ENCODE data around the gene LAMB3.

LAMB3 gene

DNA sequence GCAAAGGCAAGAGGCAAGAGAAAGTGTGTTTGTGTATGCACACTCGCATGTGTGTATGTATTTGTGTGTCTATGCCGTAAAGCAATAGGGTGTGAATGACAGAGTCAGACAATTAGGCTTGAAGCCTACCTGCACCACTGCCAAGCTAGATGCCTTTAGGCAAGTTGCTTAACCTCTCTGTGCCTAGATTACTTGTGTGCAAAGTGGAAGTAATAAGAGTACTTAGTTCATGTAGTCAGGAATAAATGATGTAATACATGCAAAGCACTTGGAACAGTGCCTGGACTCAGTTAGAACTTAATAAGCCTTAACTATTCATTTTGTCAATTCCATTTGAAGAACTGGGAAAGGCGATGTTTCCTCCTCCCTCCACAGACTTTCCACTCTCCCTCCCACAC, 31.7 kb downstream of the LAMB3 start:
- no peak overlapping the region for H3K4me3 ChIP-seq (ENCODE audit: low read depth, low read length)
- DNase-seq (ENCODE audit: low read depth): peak; percentile 28

DNA sequence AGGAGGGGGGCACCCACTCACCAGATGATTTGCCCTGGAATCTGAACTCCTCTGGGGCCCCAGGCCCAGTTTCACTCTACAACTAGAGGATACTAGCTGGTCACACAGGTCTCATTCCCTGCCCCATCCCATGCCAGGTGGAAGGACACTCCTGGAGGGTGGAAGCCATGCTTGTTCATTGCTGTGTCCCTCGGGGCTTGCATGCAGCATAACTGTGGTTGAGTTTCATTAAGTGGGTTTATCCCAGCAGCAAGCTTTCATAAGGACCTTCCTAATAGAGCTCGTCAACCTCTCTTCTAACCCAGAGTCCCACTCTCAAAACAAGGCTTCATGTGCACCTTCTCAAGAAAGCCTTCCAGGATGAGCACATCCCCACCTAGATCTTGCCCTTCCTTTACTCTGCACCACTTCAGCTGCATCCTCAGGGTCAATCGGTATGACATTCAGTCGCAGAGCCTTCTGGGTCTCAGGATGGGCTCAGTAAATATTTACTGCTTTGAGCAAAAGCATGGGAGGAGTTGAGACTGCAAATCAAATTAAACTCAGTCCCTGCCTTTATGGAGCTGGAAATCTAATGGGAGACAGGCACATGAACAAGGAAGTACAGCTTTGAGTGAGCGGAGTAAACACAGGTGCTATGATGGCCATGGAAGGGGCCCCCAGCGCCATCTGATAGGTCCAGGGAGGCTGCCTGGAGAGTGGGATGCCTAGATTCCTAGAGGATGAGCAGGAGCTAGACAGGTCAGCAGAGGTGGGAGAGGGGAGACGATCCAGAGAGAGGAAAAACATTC, 32.3 kb downstream of the LAMB3 start:
- DNase-seq (ENCODE audit: low read depth): no peak

DNA sequence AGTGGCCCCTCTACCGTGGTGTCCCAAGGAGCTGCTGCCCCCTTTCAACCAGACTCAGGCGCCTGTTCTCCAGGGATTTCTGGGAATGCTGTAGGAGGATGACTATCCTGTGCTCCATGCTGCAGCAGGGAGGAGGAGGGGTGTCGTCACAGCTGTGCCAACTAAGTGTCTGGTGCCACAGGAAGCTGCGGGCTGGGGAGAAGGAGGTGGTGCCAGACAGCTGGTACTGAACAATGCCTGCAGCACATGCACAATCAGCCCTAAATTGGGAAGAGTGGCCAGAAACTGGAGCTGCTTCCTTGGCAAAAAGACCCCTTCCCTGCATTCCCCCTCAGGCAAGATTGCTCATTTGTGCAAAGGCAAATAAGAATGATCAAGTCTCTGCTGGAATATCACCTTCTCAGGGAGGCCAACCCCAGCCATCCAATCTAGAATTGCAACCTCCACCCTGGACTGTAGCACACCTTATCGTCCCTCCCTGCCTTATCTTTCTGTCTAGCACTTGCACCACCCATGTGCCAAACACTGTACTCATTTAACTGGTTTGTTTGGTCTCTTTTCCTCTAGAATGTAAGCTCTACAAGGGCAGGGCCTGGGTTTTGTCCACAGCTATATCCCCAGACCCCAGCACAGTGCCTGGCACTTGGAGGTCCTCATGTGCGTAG, 33.3 kb downstream of the LAMB3 start:
- peak; percentile 19 for DNase-seq (ENCODE audit: low read depth)
- H3K4me3 ChIP-seq (ENCODE audit: low read depth, low read length): no peak overlapping the region

More for the DNA sequence above, 32.3 kb downstream of the LAMB3 start:
- H3K4me3 ChIP-seq (ENCODE audit: low read depth, low read length): no peak overlapping the region

DNA sequence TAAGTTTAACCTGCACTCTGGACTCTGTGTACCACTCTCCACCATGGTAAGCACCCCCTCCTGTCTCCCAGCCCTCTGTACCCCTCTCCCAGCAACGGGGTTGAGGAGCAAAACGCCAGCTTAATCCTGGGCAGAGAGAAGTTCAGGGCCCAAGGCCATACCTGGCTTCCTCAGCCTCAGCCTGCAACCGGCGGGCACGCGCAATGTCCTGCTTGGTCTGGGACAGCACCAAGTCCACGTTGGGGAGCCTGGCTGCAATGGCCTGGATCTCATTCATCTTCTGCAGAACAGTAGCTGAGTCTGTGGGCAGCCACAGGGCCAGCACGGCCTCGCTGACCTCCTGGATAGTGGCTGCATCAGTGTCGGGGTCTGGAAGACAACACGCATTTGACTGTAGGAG, 33.9 kb downstream of the LAMB3 start:
- no peak overlapping the region for H3K4me3 ChIP-seq (ENCODE audit: low read depth, low read length)
- no peak for DNase-seq (ENCODE audit: low read depth)

DNA sequence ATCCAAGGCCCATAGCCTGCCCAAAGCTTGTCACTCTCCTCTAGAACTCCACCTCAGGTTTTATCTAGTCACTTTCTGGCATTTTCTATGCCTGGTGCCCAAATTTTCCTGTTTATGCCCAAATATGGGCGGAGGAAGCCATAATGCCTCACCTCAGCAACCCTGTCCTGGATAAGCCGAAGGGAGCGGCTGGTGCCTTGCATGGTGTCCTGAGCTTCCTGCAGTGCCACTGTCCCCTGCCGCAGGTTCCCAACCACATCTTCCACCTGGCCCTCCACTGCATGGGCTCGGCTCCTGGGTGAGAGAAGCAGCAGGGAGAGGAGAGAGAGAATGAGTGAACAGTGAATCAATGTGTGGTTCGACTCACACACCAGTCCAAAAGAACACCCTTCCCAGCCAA, 34.5 kb downstream of the LAMB3 start:
- no peak overlapping the region for H3K4me3 ChIP-seq (ENCODE audit: low read depth, low read length)
- no peak for DNase-seq (ENCODE audit: low read depth)

DNA sequence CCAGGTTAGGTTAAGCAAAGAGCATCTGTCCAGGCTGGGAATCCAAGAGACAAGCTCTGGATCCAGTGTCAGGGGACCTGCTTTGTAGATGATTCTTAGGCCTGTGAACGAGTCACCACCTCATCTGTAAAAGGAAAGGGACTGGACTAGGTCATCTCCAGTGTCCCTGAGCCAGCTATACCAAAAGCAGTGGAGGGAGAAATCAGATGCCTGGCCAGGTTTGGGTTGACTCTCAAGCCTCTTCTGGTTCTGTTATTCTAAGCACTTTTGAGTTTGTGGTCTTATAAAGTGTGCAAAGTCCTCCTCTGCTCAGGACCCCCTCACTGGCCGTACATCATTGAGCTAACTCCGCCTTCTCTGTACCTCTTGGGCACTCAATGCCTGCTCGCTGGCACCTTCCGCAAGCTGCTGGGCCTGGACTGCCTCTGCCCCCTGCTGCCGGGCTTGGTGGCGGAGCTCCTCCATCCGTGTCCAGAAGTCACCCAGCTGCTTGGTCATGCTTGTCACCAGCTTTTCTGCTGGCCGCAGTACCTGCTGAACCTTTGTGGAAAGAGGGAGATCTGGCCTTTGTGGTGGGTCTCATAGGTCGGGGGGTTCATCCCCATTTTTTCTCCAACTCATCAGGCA, 35.1 kb downstream of the LAMB3 start:
- H3K4me3 ChIP-seq (ENCODE audit: low read depth, low read length): no peak overlapping the region
- DNase-seq (ENCODE audit: low read depth): no peak

DNA sequence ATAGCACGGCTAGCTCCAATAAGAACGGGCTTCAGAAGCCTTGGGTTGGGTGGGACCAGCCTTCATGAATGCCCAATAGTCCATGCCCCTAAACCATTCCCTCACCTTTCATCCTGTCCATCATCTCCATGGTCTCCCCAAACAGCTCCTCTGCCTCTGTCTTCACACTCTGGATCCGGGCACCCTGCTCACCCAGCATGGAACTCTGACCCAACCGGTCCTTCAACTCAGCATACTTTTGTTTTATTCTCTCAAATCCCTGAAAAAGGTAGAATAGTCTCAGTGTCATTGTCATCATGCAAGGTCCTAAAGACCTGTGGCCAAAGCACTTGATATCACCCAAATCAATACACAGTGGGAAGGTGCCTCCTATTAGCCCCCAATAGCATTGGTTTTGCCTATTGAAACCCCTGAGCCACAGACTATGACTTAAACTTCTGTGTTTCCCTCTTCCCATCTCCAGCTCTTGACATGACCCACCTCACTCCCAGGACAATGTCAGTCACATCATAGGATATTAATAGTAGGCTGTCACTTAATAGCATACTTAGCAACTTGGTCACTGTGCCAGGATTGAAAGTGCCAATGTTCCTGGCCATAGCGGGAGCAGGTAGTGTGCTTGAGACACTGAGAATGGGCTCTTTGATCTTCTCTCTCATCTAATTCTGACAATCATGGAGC, 35.7 kb downstream of the LAMB3 start:
- no peak for DNase-seq (ENCODE audit: low read depth)
- no peak overlapping the region for H3K4me3 ChIP-seq (ENCODE audit: low read depth, low read length)

DNA sequence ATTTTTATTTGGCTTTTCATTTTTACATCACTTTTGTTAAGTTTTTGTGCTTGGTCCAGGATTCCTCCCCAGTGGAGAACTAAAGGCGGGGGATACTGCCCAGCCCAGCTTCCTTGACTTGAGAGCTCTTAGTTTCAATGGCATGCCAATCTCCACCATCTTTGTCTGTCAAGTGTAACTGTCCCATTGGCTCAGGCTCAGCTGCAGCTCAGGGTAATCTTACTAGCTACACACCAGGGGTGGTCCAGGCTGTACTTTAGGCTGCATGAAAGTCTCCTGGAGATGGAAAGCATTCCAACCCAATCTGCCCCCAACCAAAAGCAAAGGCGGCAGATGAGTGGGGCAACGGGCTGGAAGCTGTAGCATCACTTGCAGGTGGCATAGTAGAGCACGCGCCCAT, 37.3 kb downstream of the LAMB3 start:
- DNase-seq (ENCODE audit: low read depth): no peak
- H3K4me3 ChIP-seq (ENCODE audit: low read depth, low read length): no peak overlapping the region

DNA sequence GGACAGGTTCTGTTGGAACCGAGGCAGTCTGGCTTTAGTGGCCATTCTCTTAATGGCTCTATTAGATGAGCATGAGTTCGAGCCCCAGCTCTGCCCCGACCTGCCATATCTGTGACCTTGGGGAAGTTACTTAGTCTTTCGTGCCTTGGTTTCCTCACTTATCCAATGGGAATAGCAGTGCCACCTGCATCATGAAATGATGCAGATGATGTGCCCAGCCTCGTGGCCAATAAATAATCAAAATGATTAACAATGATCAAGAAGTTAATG, 38.1 kb downstream of the LAMB3 start:
- no peak for DNase-seq (ENCODE audit: low read depth)
- no peak overlapping the region for H3K4me3 ChIP-seq (ENCODE audit: low read depth, low read length)

DNA sequence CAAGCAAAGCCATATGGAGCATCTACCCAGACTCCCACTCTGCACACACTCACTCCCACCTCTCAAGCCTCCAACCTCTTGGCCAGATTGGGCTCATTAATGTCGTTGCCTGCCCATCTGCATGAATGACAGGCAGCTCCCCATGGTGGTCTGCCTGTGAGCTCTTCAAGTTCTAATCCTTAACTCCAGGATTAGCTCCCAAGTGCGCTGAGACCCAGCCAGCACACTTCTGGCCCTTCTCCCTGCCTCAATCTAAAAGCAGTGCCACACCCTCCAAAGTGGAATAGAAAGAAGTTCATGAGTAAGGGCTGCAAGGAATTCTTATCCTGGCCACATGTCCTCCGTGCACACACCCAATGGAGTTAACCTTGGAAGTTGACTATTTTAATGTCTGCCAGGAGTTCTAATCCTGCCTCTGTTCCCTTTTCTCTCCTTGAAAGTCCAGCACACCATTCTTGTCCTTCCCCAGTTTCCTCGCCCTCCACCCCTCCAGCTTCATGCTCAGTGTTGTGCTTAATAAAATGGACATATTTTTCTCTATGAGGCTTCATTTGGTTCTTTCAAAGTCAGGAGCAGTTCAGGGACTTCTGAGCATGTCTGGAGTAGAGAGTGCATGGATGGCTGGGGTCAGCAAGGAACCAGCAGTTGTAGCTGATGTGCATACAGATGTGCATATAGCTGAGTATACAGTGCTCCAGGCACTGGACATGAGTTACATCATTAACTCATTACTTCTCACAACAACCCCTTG, 38.6 kb downstream of the LAMB3 start:
- no peak for DNase-seq (ENCODE audit: low read depth)
- H3K4me3 ChIP-seq (ENCODE audit: low read depth, low read length): no peak overlapping the region

DNA sequence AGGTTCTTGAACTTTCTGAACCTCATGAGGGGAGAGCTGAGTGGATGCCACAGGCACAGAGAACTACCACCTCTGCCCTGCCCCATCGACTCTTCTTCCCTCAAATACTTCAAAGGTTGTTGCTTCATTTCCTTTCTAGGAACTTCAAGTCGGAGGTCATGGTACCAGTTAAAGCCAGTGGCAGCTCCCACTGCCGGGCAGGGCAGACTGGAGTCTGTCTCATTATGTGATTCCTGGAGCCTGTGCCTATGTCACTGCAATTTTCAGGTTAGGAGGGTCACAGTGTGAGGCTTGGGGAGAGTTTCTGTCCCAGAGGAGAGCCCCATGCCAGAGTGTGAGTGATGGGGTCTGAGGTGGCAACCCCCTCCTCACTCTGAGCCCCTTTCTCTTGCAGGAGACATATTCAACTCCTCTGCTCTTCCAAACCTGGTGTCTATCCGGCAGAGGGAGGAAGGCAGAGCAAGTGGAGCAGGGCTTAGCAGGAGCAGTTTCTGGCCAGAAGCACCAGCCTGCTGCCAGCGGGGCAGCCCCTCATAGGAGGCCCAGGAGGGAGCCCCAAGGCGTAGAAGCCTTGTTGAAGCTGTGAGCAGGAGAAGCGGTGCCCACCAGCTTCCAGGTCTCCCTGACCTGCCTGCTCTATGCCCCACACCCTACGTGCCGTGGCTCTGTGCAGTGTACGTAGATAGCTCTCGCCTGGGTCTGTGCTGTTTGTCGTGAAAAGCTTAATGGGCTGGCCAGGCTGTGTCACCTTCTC, 39.4 kb downstream of the LAMB3 start:
- no peak for DNase-seq (ENCODE audit: low read depth)
- H3K4me3 ChIP-seq (ENCODE audit: low read depth, low read length): no peak overlapping the region

DNA sequence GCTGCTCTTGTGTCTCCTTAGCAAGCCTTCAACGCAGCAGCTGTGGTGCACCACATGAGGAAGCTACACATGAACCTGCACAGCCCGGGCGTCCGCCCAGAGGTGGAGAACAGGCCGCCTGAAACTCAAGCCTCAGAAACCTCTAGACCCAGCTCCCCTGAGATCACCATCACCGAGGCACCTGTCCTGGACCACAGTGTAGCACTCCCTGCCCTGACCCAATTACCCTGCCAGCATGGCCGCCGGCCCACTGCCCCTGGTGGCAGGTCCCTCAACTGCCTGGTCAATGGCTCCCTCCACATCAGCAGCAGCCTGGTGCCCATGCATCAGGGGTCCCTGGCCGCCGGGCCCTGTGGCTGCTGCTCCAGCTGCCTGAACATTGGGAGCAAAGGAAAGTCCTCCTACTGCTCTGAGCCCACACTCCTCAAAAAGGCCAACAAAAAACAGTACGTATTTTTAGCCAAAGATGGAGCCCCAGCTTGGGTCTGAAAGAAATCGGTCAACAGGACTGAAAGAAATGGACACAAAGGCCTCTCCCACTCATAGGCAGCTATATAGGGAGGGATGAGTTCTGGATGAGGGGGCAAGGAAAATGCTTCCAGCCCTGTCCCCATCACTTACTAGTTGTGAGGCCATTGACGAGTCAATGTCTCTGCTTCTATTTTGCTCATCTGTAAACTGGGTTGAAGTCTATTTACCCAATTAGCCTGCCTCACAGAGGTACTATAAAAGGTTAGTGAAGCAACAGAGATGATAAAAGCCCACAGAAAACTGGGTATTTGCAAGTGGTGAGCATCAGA, 40.3 kb downstream of the LAMB3 start:
- no peak for DNase-seq (ENCODE audit: low read depth)
- no peak overlapping the region for H3K4me3 ChIP-seq (ENCODE audit: low read depth, low read length)

DNA sequence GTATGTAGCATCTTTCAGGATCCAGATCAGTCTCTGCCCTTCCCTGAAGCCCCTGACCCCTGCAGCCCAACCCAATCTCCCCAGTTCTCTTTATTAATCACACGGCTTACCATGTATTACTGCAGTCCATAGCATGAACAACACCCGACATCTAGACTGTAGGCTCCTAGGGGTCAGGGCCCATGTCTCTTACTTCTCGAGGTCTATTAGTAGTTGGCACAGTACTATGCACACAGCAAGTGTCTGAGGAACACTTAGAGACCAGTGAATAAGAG, 41.7 kb downstream of the LAMB3 start:
- no peak for DNase-seq (ENCODE audit: low read depth)
- no peak overlapping the region for H3K4me3 ChIP-seq (ENCODE audit: low read depth, low read length)

DNA sequence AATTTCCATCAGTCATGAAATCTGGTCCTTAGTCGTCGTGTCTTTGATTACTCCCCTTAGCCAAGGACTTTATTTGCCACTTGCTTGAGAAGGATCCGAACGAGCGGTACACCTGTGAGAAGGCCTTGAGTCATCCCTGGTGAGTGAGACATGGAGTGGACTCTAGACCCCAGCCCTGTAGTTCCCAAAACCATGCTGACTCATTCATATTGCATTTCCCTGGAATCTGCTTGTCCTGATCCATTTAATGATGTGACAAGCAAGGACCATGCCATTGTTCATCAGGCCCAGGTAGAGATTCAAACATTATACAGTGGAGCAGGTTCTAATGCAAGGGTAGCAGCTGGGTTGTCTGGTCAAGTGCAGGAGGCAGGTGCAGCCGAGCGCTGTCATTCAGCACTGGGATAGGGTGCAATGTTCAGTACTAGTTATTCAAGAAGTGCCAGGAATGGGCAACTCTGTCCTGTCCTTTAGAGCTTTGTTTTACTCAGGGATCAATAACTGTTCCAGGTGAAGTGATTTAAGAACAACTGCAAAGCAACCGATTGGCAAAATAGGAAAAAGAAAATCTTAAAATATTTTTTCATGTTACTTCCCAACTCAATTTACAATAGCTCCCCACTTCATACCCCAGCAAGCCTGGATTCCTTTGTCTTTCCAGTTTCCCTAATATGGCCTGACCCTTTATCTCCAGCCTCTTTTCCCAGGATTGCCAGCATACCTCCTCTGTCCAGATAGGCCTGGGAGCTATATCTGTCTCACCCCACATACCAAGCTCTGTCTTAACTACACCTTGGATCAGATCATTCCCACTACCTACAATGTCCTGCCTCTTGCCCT, 42.2 kb downstream of the LAMB3 start:
- DNase-seq (ENCODE audit: low read depth): no peak

DNA sequence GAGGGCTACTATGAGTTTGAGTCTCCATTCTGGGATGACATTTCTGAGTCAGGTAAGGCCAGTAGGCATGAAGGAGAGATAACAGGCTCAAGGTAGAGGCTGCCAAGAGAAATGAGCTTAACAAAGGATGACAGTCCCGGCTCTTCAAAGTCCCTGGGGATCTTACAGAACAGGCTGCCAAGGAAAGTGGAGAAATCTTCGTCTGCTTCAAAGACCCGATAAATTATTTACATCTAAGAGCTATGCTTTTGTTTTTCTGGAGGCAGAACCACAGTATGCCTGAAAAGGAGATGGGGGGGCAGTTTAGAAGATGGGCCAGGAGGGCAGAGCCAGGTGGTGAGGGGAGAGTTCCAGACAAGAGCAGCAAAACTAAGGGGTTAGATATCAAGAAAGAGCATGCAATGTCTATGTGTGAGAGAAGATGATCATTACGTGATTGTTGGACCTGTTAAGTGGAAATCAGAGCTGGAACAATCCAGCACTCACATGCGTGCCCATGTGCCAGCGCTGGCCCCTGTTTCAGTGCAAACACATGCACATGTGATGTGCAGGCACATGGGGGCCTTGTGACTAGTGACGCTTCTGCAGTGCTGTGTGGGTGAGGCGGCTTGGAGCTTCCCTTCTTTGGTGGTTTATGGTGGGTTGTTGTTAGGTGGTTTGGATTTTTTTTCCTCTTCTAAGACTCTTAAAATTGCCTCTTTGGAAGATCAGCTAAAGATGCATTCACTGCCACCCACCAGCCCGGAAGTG, 43.0 kb downstream of the LAMB3 start:
- no peak overlapping the region for H3K4me3 ChIP-seq (ENCODE audit: low read depth, low read length)
- no peak for DNase-seq (ENCODE audit: low read depth)

More for the DNA sequence above, 42.2 kb downstream of the LAMB3 start:
- H3K4me3 ChIP-seq (ENCODE audit: low read depth, low read length): no peak overlapping the region

DNA sequence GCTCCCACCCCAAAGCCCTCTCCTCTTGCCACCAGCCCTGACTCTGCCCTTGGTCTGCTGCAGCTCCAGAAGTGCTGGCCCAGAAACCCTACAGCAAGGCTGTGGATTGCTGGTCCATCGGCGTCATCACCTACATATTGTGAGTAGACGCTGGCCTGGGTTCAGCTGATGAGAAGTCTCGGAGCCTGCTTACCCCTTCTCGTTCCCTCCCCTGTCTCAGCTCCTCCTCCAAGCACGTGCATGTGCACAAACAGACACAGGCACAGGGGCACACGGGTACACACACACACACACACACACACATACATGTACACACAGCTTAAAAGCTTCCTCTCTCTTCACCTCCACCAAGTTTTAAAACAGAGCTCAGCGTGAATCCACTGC, 44.4 kb downstream of the LAMB3 start:
- H3K4me3 ChIP-seq (ENCODE audit: low read depth, low read length): no peak overlapping the region

More for the DNA sequence above, 44.4 kb downstream of the LAMB3 start:
- no peak for DNase-seq (ENCODE audit: low read depth)

Measured in skeletal muscle cell (primary cell).